Measurements from ENCODE around the gene TMTC1. TPM values are rescaled to one million over a fixed set of nuclear protein-coding genes. Genes with fewer than 3 reads are reported as not detected.

Gene TMTC1
- total RNA-seq, 1 experiment from 2014 or later, result not detected

DNA sequence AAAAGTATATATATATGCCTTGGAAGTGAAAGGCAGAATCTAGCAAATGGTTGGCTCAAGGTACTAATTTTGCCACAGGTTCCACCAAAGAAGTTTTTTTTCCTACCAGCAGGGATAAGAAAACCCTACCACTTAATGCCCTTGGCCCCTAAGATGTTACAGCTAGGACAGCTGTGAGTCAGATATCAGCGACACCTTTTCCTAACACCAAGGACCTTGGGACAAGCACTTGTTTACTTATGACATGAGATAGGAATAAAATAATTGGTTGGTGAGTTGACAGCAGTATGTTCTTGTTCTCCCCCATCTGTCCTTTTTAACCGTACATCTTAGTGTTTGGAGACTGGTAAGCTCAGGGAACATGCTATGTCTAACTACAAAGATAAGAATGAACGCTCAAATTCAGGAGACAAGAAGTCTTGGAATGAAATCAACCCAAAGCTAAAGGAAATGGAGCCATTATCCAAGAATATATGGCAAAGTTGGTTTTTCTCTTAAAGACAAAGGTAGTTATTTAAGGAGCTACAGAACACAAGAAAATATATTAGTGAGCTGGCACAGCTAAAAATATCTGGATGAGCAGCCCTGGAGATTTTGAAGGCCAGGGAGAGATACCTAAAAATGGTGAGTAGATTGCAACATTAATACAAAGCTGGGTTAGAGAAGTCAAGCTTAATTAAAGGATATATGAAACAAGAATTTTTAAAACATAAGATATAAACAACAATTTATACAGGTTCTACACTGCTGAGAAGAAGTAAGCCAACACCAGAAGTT, 126.8 kb downstream of the TMTC1 start:
- ChIA-PET POLR2A (no interaction called here), CTCF (no interaction called here)
- H3K27me3 ChIP-seq (replicated peaks; ENCODE audit: control insufficient read depth, insufficient read depth, low read length), result no peaks in the 10 kb centered on the region
- H3K9me3 ChIP-seq, result no peaks in the 10 kb centered on the region; the same call in 1 of the 2 replicates
- no peak for DNase-seq
- H3K36me3 ChIP-seq (ENCODE audit: control insufficient read depth, insufficient read depth, low read length), result no peaks in the 10 kb centered on the region
- Mint-ChIP-seq H3K36me3 (ENCODE audit: insufficient read depth, unreplicated experiment) (no peaks in the 10 kb centered on the region), H3K27ac (ENCODE audit: unreplicated experiment) (no peak overlapping the region), H3K27me3 (ENCODE audit: insufficient read depth, unreplicated experiment) (peaks cover 8% of the 10 kb centered on the region), H3K9me3 (ENCODE audit: unreplicated experiment) (no peaks in the 10 kb centered on the region), H3K4me3 (ENCODE audit: unreplicated experiment) (no peak overlapping the region), H3K4me1 (ENCODE audit: low read depth, unreplicated experiment) (no peaks in the 10 kb centered on the region)
- no peaks in the 10 kb centered on the region for H3K4me1 ChIP-seq
- no TSS peak for BruUV-seq (replicated peaks)
- no peak overlapping the region for H3K4me3 ChIP-seq (ENCODE audit: low read depth, low read length)
- intact Hi-C loops (cut with micrococcal nuclease; ENCODE audit: unreplicated experiment), result no loop called here
- TF ChIP-seq, protein P1, sequence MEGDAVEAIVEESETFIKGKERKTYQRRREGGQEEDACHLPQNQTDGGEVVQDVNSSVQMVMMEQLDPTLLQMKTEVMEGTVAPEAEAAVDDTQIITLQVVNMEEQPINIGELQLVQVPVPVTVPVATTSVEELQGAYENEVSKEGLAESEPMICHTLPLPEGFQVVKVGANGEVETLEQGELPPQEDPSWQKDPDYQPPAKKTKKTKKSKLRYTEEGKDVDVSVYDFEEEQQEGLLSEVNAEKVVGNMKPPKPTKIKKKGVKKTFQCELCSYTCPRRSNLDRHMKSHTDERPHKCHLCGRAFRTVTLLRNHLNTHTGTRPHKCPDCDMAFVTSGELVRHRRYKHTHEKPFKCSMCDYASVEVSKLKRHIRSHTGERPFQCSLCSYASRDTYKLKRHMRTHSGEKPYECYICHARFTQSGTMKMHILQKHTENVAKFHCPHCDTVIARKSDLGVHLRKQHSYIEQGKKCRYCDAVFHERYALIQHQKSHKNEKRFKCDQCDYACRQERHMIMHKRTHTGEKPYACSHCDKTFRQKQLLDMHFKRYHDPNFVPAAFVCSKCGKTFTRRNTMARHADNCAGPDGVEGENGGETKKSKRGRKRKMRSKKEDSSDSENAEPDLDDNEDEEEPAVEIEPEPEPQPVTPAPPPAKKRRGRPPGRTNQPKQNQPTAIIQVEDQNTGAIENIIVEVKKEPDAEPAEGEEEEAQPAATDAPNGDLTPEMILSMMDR (IDR thresholded peaks at IDR 0.05; ENCODE audit: insufficient read depth in 1 of 2, low read depth in 1 of 2, low read length in 1 of 2, severe bottlenecking in 1 of 2, unreplicated experiment in 1 of 2), result no peak

DNA sequence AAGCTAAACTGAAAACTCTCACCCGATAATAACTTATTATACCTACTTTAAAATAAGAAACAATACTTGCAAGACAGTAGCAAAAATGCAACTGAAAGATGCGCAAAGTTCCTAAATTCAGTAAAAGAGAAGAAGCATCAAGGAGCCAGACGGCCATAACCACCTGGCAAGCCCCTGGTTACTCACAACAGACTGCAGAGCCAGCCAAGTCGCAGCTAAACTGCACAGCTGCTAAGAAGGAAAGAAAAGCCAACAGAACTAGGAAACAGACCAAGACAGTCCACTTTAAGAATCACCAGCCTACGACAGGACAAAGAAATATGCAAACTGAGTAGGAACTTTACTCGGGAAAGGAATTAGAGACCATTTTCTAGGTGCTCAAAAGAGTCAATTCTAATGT, 127.9 kb downstream of the TMTC1 start:
- BruUV-seq (replicated peaks), result no TSS peak
- Histone ChIP-seq H3K4me1 (no peaks in the 10 kb centered on the region), H3K27me3 (replicated peaks; ENCODE audit: control insufficient read depth, insufficient read depth, low read length) (no peaks in the 10 kb centered on the region), H3K9me3 (no peaks in the 10 kb centered on the region; the same call in 1 of the 2 replicates), H3K4me3 (ENCODE audit: low read depth, low read length) (no peak overlapping the region), H3K36me3 (ENCODE audit: control insufficient read depth, insufficient read depth, low read length) (no peaks in the 10 kb centered on the region)
- POLR2A ChIA-PET, result no interaction called here
- H3K27me3 Mint-ChIP-seq (ENCODE audit: insufficient read depth, unreplicated experiment), result peaks cover 10% of the 10 kb centered on the region
- CTCF ChIA-PET, result no interaction called here
- TF ChIP-seq, protein P1 (IDR thresholded peaks at IDR 0.05; ENCODE audit: insufficient read depth in 1 of 2, low read depth in 1 of 2, low read length in 1 of 2, severe bottlenecking in 1 of 2, unreplicated experiment in 1 of 2), result no peak
- no peak overlapping the region for H3K4me3 Mint-ChIP-seq (ENCODE audit: unreplicated experiment)
- H3K9me3 Mint-ChIP-seq (ENCODE audit: unreplicated experiment), result no peaks in the 10 kb centered on the region
- H3K36me3 Mint-ChIP-seq (ENCODE audit: insufficient read depth, unreplicated experiment), result no peaks in the 10 kb centered on the region
- intact Hi-C loops (cut with micrococcal nuclease; ENCODE audit: unreplicated experiment), result no loop called here
- DNase-seq, result no peak
- H3K4me1 Mint-ChIP-seq (ENCODE audit: low read depth, unreplicated experiment), result no peaks in the 10 kb centered on the region
- H3K27ac Mint-ChIP-seq (ENCODE audit: unreplicated experiment), result no peak overlapping the region

DNA sequence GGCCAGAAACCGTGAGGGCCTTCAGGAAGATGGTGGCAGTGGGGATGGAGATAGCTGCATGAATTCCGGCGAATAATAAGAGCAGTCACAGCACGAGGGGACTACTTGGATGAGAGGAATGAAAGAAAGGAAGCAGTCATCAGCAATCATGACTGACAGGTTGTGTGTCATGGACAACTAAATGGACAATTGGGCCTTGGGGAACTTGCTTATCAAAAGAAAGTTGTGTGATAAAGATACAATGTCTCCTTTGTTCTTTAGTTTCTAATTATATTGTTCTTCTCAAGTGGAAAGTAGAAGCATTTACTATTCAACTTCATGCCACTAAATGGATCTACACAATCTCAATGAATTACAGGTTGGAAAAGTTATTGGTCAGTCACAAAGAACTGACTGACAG, 130.5 kb downstream of the TMTC1 start:
- Mint-ChIP-seq H3K27me3 (ENCODE audit: insufficient read depth, unreplicated experiment) (peaks cover 11% of the 10 kb centered on the region), H3K9me3 (ENCODE audit: unreplicated experiment) (no peaks in the 10 kb centered on the region), H3K4me3 (ENCODE audit: unreplicated experiment) (no peak overlapping the region), H3K4me1 (ENCODE audit: low read depth, unreplicated experiment) (no peaks in the 10 kb centered on the region), H3K27ac (ENCODE audit: unreplicated experiment) (no peak overlapping the region), H3K36me3 (ENCODE audit: insufficient read depth, unreplicated experiment) (no peaks in the 10 kb centered on the region)
- DNase-seq, result no peak
- no peaks in the 10 kb centered on the region for H3K27me3 ChIP-seq (replicated peaks; ENCODE audit: control insufficient read depth, insufficient read depth, low read length)
- ChIA-PET POLR2A (no interaction called here), CTCF (no interaction called here)
- H3K4me1 ChIP-seq, result no peaks in the 10 kb centered on the region
- H3K36me3 ChIP-seq (ENCODE audit: control insufficient read depth, insufficient read depth, low read length), result no peaks in the 10 kb centered on the region
- no peaks in the 10 kb centered on the region; the same call in 1 of the 2 replicates for H3K9me3 ChIP-seq
- intact Hi-C loops (cut with micrococcal nuclease; ENCODE audit: unreplicated experiment), result no loop called here
- no peak overlapping the region for H3K4me3 ChIP-seq (ENCODE audit: low read depth, low read length)
- TF ChIP-seq, protein P1 (IDR thresholded peaks at IDR 0.05; ENCODE audit: insufficient read depth in 1 of 2, low read depth in 1 of 2, low read length in 1 of 2, severe bottlenecking in 1 of 2, unreplicated experiment in 1 of 2), result no peak
- BruUV-seq (replicated peaks), result no TSS peak
